Stimulated activated CD8-positive, alpha-beta memory T cell treated with anti-CD3 and anti-CD28 coated beads, Interleukin-12 subunit alpha, Interleukin-12 subunit beta, amount 100 ng/mL, for 4 hours (primary cell): ENCODE measurements around the gene P2RX6.
"Not testable (repeated sequence)": the region's sequence is repeated elsewhere in the genome, so short reads cannot be mapped to it uniquely, and the experiment has no call there.

Experiments used
- DNase-seq: peaks from one replicate; pipeline ENCODE4 v3.0.0-alpha.2; 2020; ENCODE audit warnings: low read depth

Gene P2RX6

DNA sequence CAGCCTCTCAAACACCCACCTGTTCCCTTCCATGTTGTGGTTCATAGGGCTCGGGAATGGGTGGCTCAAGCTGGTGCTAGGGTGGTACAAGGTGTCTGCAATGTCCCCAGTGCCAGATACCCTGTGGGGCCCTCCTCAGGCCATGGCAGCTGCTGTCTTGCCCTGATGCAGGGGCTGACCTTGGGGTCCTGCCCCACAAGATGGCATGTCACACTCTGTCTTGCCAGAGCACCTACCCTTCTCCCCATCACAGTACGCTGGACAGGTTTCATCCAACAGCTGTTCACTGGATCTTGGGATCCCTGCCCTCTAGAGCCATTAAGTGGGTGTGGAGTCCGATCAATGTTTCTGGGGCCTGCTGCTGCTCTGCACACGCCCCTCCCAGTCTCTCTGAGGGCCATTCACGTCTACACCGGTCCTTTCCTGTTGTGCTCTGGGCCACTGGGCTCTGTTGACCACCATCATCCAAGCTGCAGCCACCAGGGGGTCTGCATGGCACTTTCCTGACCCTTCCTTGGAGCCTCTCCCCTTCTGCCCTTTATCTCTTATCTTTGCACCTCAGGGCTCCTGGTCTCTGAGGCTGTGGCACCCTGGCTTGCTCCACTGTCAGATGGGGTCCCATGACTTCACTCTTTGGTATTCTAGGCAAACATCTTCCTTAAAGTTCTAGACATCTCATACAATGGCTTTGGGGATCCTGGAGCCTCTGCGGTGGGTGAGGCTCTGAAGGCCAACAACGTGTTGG lies 37.9 kb downstream of the P2RX6 start:
- DNase-seq, result no peak

DNA sequence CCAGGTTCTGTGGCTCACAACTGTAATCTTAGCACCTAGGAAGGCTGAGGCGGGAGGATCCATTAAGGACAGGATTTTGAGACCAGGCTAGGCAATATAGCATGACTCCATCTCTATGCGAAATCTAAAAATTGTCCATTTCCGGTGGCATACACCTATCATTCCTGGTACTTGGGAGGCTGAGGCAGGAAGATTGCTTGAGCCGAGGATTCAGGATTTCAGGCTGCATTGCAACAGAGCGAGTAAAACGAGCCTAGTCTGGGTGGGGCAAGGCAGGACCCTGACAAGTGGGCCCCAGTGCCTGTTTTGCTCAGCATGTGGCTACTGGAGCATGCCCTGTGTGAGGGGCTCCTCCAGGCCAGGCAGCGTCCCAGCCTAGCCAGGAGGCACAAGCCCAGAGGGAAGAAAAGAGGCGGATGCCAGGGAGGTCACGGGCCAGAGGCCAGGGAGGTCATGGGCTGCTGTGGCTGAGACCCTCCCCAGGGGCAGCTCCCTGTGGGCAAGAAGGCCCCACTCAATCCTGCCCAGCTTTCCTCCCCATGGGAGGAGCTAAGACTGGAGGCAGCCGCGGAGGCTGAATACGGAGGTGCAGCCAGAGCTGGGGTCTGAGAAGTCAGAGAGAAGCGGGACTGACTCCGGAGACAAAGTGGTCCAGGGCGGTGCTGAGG lies 39.2 kb downstream of the P2RX6 start:
- DNase-seq, result no peak

DNA sequence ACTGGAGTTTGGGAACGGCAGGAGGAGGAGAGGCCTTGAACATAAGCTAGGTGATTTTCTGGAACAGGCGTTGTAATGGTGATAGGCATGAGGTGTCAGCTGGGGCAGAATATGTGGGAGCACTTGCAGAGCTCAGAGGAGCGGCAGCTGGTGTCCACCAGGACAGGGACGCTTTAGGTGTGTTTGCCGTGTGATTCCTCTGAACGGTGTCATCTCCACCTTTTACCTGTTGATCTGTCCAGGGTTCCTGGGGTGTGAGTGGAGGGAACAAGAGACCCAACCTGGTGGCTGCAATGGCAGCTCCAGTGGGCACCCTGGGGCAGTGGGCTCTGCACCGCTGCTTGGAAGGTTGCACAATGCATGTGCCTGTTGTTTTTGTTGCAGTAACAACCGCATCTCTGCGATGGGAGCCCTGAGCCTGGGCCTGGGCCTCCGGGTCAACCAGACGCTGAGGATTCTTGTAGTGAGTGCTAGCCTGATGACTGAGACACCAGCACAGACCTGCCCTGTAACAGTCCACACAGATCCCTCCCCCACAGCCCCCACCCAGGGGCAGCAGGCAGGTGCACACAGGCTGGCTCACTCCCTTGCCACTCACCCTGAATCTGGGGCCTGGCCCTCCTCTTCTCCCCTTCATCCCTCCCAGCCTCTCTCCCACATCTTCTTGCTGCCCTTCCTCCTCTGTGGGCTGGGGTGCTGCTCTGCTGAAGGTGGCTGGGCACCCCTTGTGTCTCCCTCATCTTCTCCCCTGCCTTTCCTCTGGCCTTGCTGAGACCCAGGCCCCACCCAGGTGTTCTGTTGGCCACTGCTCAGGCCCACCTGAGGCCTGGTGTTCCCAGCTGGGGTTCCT lies 40.0 kb downstream of the P2RX6 start:
- no peak for DNase-seq

DNA sequence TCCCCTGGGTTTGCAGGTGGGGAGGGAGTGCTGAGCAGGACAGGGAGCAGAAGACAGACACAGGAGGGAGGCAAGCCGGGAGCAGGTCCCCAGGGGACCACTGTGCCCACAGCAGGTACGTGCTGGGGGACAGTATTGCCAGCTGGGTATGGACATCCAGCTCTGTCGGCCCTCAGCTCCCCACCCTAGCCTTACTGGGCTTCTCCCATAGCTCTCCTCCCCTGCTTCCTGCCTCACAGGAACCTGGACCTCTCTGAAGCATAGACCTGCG lies 40.5 kb downstream of the P2RX6 start:
- DNase-seq, result no peak

DNA sequence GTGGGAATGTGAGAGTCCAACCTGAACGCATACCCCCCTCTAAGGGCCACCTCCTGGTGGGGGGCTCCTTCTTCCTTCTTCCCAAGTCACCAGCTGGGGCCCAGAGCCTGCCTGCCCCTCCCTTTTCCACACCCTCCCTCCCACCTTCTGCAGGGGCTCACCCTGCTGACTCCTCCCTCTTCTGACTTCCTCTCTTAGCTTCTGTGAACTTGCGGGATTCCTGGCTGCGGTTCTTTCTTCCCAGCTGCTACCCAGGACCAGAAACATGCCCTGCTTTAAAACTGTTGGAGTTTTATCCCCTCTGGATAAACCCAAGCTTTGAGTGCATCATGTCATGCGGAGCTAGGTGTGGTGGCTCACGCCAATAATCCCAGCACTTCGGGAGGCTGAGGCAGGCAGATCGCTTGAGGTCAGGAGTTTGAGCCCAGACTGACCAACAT lies 40.9 kb downstream of the P2RX6 start:
- no peak for DNase-seq

DNA sequence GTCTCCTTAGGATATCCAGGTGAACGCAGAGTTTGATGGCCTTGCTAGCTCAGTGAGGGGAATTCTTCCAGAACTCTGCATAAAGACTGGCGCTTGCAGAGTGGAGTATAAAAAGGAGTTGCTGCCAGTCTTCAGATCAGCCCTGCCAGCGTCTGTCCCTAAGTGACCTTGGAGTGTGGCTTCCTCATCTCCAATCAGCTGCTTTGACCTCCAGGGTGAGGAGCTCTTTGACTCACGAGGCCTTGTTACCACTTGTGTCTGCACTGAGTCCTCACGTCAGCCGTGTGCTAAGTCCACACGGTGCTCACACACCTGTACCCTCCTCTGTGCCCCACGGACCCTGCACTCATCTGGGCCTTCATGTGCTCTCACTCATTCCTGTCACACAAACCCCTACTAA lies 45.4 kb downstream of the P2RX6 start:
- DNase-seq, result not testable (repeated sequence)

DNA sequence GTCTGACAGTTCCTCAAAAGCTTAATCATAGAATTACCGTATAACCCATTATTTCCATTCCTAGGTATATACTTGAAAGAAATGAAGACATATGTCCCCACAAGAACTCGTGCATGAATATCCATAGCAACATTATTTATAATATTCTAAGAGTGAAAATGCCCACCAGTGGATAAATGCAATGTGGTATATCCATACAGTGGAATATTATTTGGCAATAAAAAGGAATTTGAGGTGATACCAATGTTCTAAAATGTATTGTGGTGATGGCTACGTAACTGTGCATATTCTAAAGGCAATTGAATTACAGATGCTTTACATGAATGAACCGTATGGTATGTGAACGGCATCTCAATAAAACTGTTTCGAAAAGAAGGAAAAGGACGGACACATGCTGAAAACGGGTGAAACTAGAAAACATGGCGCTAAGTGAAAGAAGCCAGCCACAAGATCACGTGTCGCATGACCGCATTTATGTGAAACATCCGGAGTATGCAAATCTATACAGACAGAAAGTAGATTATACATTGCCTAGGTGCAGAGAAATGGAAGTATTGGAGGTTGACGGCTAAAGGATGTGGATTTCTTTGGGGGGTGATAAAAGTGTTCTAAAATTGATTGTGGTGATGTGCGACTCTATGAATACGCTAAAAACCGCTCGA lies 46.8 kb downstream of the P2RX6 start:
- not testable (repeated sequence) for DNase-seq

DNA sequence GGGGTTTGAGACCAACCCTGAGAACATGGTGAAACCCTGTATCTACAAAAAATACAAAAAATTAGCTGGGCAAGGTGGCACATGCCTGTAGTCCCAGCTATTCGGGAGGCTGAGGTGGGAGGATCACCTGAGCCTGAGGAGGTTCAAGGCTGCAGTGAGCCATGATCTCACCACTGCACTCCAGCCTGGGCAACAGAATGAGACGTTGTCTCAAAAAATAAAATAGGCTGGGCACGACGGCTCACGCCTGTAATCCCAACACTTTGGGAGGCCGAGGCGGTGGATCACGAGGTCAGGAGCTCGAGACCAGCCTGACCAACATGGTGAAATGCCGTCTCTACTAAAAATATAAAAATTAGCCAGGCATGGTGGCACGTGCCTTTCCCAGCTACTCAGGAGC lies 49.5 kb downstream of the P2RX6 start:
- DNase-seq, result not testable (repeated sequence)

DNA sequence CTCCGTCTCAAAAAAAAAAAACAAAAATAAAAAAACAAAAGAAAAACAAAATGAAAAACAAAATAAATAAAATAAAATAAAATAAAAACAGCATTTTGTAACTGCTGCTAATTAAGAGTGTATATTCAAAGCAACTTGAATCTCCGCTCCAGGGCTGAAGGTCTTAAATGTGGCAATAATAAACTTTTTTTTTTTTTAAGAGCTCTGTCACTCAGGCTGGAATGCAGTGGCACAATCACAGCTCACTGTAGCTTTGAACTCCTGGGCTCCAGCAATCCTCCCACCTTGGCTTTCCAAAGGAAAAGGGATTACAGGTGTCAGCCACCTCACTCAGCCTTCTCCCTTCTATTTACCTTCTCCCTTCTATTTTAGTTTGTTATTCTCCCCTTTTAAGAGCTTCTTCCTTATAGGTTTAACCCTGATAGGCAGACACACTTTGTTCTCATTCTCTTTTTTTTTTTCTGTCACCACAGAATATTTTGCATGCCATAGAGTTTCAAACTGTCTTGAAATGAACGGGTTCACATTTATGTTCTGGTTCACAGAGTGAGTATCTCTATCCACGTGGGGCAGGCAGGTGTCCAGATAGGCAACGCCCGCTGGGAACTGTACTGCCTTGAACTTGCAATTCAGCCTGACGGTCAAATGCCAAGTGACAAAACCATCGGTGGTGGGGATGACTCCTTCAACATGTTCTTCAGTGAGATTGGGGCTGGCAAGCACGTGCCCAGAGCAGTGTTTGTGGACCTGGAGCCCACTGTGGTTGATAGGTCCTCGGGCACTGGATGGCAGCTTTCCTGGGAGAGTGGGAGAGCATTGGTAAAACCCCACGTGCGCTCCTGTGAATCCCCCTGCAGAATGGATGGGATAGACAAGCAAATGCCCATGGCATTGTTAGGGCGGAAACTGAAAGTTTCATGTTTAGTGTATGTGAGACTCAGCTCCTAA lies 50.2 kb downstream of the P2RX6 start:
- no peak for DNase-seq

DNA sequence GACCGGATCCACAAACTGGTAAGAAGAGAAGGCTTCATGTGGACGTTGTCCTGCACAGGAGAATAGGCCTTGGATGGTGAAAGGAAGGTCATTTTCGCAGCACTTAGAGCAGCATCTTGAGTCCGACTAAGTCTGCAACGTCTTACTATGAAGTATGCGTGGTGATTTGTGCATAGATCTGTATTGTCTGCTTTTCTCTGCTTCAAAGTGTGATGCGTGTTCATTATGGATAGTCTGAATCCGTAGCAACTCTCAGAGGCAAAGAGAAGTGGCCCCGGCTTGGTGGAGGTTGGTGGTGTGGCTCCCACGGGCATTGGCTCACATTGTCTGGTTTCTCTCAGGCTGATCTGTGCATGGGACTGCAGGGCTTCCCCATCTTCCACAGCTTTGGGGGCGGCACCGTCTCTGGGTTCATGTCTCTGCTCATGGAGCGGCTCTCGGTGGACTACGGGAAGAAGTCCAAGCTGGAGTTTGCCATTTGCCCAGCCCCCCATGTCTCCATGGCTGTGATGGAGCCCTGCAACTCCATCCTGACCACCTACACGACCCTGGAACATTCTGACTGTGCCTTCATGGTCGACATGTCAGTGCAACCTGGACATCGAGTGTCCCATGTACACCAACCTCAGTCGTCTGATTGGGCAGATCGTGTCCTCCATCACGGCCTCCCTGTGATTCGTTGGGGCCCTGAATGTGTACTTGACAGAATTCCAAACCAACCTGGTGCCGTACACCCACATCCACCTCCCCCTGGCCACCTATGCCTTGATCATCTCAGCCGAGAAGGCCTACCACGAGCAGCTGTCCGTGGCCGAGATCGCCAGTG lies 52.3 kb downstream of the P2RX6 start:
- no peak for DNase-seq

DNA sequence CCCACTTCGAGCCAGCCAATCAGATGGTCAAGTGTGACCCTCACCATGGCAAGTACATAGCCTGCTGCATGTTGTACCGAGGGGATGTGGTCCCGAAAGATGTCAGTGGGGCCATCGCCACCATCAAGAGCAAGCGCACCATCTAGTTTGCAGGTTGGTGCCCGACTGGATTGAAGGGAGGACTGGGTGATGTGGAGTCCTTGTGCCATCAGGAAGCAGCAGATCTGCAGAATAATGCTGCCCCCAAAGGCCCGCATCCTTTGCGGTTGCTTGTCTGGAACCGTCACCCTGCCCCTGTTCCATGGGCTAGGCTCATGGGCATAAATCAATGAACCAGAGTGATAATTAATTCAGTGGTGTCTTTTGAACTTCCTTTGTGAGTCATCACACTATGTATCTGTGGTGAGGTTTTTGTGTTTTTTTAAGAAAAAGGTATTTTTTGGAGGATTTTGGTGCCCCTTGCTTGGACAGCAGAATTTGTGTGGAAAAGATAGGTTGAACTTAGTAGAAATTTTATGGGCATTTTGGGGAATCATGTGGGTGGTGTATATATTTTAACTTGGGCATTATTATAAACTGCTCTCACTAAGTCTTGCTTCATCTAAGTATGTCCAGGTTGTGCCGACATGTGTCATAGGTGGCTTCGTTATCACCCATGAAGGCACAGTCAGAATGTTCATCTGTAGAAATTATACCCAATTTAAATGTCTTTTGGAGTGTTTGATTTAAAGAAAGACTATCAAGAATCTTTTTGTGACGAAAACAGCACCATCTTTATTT lies 53.1 kb downstream of the P2RX6 start:
- DNase-seq, result no peak

DNA sequence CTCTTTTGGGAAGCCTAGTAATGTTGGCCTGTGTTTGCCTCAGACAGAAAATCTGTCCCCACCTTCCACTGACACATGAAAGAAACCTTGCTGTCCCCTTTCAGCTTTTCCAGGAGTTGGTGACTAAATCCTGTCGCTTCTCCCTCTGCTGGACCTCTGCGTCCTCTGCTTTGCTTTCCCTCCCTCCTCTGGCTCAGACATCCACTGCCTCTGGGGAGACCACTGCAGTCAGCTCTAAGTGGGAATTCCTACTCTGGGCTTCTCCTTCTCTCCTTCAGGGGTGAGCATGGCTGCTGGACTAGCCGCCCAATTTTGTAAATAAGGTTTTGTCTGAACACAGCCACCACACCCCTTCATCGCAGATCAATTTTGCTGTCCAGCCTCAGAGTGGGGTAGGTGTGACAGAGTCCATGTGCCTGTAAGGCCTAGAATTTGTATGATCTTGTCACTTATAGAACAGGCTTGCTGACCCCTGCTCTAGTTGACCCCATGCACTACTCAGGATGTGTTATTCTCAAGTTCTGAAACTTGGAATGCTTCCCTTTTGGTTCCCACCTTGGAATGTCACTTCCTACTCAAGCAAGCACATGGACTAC lies 53.8 kb downstream of the P2RX6 start:
- no peak for DNase-seq

DNA sequence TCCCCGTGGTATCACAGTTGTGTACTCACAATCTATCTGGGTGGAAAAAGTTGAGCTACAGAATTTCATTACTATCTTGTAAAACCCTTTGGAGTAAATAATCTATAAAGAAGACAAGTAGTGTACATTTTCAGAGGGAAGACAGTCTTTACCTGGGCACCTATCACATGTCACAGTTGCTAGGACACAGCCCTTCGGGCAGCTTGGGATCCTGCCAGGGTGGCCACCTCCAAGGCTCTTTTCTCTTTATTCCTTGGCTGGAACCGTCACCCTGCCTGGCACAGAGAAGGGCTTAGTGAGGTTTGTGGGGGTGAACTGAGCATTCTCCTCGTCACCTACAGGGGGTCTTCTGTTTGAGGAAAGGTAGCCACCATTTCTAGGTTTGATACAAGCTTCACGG lies 54.4 kb downstream of the P2RX6 start:
- DNase-seq, result no peak

DNA sequence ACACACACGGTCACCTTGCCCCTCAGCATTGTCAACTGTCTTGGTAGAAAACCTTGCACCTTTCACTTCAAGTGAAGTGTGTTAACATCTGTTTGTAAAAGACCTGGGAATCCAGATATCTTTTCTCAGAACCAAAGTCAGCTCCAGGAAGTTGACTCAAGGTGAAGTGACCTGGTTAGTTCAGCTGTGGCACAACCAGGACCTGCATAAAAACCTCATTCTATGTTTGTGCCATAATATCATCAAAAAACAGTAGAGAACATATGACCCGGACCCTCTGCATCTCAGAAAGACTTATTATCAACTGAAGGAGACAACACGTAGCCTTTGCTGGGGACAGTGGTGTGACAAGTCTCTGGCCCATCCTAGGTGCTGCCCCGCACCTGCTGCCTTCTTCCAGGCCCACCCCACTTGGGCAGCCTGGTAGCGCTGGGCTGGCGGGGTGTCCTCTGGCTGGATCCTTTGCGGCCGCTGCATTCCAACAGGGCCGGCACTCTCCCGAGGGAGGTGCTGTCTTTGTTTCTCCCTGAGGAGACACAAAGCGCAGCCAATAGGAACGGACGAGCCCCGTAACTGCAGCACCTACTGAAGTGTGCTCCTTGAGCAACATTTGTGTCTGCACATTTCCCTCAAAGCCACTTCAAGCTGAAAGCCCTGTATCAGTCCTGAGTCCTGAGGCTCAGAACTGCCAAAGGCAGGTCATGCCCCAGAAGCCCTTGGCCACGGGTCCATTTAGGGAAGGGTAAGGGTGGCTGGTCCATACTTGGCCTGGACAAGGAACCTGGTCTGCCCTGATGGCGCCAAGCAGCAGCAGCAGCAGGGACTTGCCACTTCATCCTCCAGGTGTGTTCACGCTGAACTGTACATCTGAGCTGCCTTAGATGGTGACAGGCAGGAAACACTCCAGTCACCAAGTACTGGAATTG lies 56.0 kb downstream of the P2RX6 start:
- no peak for DNase-seq

DNA sequence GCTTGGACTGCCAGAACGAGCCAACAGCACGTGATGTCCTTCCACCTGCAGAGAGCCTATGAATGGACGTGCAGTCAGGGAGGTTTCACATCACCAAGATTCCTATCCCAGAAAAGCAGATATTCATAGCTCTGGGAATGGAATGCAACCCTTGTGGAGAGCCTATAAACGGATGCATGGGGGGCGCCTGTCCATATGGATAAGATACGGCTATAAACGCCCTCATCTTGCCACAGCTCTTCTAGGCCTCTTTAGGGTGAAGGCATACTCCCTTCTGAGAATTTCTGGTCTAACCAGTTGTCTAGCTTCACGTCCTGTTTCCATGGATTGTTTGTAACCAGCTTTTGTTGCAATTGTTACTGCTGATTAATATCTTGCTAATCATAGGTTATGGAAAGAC lies 56.8 kb downstream of the P2RX6 start:
- DNase-seq, result not testable (repeated sequence)

DNA sequence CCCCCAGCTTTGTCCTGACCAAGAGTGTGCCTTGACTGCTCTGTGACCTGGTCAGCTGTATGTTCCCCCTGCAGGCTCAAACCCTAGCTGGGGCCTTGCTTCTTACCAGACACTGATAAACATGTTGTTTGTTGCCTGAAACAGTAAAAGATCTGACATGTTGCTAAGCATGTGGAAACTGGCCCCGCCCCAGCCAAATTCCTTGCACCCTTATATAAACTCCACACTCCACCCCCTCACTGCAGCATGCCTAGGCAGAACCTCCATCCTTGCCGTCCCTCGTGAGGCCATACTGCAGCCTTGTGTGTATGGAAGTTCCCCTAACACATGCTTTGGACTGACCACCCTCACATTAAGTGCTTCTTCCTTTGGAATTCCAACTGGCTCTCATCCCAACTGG lies 58.1 kb downstream of the P2RX6 start:
- no peak for DNase-seq

DNA sequence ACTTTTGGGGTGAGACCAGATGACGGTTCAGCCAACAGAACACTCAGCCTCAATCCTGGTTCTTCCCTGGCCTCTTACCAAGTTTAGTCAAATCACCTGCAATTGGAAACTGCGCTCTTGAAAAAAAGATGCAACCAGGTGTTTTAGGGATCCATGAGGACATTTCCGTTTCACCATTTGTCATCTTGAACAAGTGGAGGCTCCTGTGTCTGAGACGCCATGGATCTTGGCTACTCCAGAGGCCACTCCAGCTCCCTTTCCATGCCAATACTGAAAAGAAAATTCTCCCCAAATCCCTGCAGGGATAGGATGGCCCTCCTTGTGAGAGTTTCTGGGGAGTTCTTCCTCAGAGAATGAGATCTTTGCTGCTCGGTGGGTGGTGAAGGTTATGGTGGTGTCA lies 58.5 kb downstream of the P2RX6 start:
- DNase-seq, result no peak

DNA sequence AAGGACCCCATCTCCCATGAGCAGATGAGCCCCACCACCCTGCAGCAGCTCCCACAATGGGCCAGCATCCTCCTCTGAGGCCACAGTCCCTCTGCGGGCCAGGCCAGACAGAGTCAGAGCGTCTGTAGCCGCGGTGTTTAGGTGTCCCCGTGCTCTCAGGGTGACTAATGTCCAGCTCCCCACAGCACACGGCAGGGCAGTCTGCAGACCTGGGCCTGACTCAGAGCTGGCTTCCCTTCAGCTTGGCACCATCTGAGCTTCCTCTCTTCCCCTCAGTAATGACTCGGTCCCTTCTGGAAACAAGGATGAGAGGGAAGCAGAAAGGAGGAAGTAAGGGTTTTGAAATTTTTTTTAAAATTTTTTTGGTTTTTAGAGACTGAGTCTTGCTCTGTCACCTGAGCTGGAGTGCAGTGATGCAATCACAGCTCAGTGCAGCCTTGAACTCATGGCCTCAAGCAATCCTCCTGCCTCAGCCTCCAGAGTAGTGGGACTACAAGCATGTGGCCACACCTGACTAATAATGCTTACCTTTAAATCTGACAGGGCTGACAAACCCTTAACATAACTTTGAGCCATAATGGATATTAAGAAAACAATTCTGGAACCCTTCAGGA lies 59.2 kb downstream of the P2RX6 start:
- DNase-seq, result no peak
